Neural crest cell (in vitro differentiated cells): ENCODE results near the gene PGC. TPM values are rescaled to one million over a fixed set of nuclear protein-coding genes. Genes with fewer than 3 reads are reported as not detected.

Source experiments
- DNase-seq: peaks from one replicate; pipeline ENCODE4 v3.0.0; 2021; ENCODE audit warnings: low read depth, mixed read lengths, low spot score
- H3K27ac Mint-ChIP-seq: one replicate; pipeline ENCODE4 v1.8.0; 2021; ENCODE audit warnings: mild to moderate bottlenecking, mixed read lengths; ENCODE audit not compliant: unreplicated experiment
- H3K27me3 Mint-ChIP-seq: 2 replicates; pipeline ENCODE4 v1.8.0; 2021; ENCODE audit warnings: low read depth, mild to moderate bottlenecking, mixed read lengths
- H3K36me3 Mint-ChIP-seq: 2 replicates; pipeline ENCODE4 v1.8.0; 2021; ENCODE audit warnings: low read depth, mild to moderate bottlenecking, mixed read lengths
- H3K4me1 Mint-ChIP-seq: 2 replicates; pipeline ENCODE4 v1.8.0; 2021; ENCODE audit warnings: mixed read lengths
- H3K4me3 Mint-ChIP-seq: one replicate; pipeline ENCODE4 v1.8.0; 2021; ENCODE audit warnings: mild to moderate bottlenecking, mixed read lengths
- H3K9me3 Mint-ChIP-seq: 2 replicates; pipeline ENCODE4 v1.8.0; 2021; ENCODE audit warnings: mixed read lengths
- CTCF ChIP-seq: fragments of 200-600 bp; sonication (generic); conservative IDR thresholded peaks from 2 replicates; pipeline ENCODE4 v1.5.0; 2021; ENCODE audit warnings: antibody characterized with exemption, mild to moderate bottlenecking
- total RNA-seq: library from RNA; stranded (reverse); gene quantifications from 2 replicates; pipeline ENCODE4 v1.2.1, GENCODE V29; 2021

The PGC gene
- total RNA-seq, 1 donor from 2014 or later: not detected

- H3K27ac Mint-ChIP-seq: no peak overlapping the region
- H3K27me3 Mint-ChIP-seq: peaks cover 6% of the 10 kb centered on the region
- H3K36me3 Mint-ChIP-seq: no peaks in the 10 kb centered on the region
- H3K4me1 Mint-ChIP-seq: peaks cover 13% of the 10 kb centered on the region
- DNase-seq: no peak
- H3K9me3 Mint-ChIP-seq: no peaks in the 10 kb centered on the region
- TF ChIP-seq CTCF: no peak
- no peak overlapping the region for H3K4me3 Mint-ChIP-seq
Measured at GRCh38 chr6:41739041-41739440, 8.2 kb downstream of the PGC start.

GRCh38 chr6:41737591-41738130 lies 9.5 kb downstream of the PGC start:
- DNase-seq: no peak
- Mint-ChIP-seq H3K9me3 (no peaks in the 10 kb centered on the region), H3K4me3 (no peak overlapping the region), H3K27ac (no peak overlapping the region), H3K4me1 (peaks cover 17% of the 10 kb centered on the region), H3K36me3 (no peaks in the 10 kb centered on the region), H3K27me3 (peaks cover 20% of the 10 kb centered on the region)
- no peak for TF ChIP-seq CTCF

- H3K4me1 Mint-ChIP-seq: peaks cover 17% of the 10 kb centered on the region
- H3K27ac Mint-ChIP-seq: no peak overlapping the region
- no peak overlapping the region for H3K4me3 Mint-ChIP-seq
- no peaks in the 10 kb centered on the region for H3K9me3 Mint-ChIP-seq
- peaks cover 24% of the 10 kb centered on the region for H3K27me3 Mint-ChIP-seq
- DNase-seq: no peak
- H3K36me3 Mint-ChIP-seq: no peaks in the 10 kb centered on the region
- TF ChIP-seq CTCF: no peak
Measured at GRCh38 chr6:41736800-41737555, 10.2 kb downstream of the PGC start.

GRCh38 chr6:41736186-41736733 lies 10.9 kb downstream of the PGC start:
- no peaks in the 10 kb centered on the region for H3K36me3 Mint-ChIP-seq
- no peak for DNase-seq
- peaks cover 14% of the 10 kb centered on the region for H3K4me1 Mint-ChIP-seq
- peak overlapping the region; percentile 80 for H3K4me3 Mint-ChIP-seq
- peaks cover 26% of the 10 kb centered on the region for H3K27me3 Mint-ChIP-seq
- no peak overlapping the region for H3K27ac Mint-ChIP-seq
- H3K9me3 Mint-ChIP-seq: no peaks in the 10 kb centered on the region
- no peak for TF ChIP-seq CTCF

- Mint-ChIP-seq H3K9me3 (no peaks in the 10 kb centered on the region), H3K27me3 (peaks cover 32% of the 10 kb centered on the region), H3K4me1 (peaks cover 14% of the 10 kb centered on the region), H3K36me3 (no peaks in the 10 kb centered on the region), H3K27ac (no peak within 1 kb of the TSS), H3K4me3 (peak within 1 kb of the TSS; percentile 80)
- peak; percentile 95 for DNase-seq
- TF ChIP-seq CTCF: peak; percentile 96
Measured at GRCh38 chr6:41735427-41736185, 11.6 kb downstream of the PGC start, which contains the start of gene TFEB. Gene TFEB (minus strand): TSS chr6:41735608. CDS start chr6:41691213, 44,395 bp downstream.
